HG03280 (cell line): Measurements from ENCODE around the gene THRSP.
A peak's percentile ranks its signal among the peaks of the same experiment; 100 is the strongest.
"Not testable (repeated sequence)": the region's sequence is repeated elsewhere in the genome, so short reads cannot be mapped to it uniquely, and the experiment has no call there.

ENCODE experiments used
- ATAC-seq: cut with Tn5 transposase; IDR thresholded peaks from one replicate; pipeline ENCODE4 v1.9.1; 2021; ENCODE audit warnings: mild to moderate bottlenecking, moderate library complexity; ENCODE audit not compliant: unreplicated experiment

Gene THRSP

DNA sequence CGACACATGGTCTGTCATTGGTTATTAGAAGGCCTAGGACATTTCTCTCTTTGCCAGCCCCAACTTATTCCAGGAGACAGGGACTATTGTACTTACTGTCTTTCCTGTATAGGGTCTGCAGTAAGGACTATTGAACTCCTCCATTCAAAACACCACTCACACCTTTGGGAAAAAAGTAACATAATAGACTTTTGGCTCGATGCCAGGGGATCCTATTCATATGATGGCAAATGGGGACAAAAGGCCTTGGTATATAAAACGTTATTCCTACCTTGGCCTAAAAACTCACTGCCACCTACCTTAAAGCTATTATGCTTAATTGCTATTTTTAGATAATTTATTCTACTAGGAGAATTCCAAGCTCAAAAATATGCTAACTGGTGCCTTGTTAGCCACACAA is 22.3 kb downstream of the THRSP start:
- ATAC-seq = no peak

GRCh38 chr11:78086521-78087074 is 22.9 kb downstream of the THRSP start:
- not testable (repeated sequence) for ATAC-seq

- ATAC-seq = no peak
Observed at GRCh38 chr11:78094250-78094649, 30.6 kb downstream of the THRSP start.

- ATAC-seq = no peak
Observed at GRCh38 chr11:78097666-78098385, 34.2 kb downstream of the THRSP start.

DNA sequence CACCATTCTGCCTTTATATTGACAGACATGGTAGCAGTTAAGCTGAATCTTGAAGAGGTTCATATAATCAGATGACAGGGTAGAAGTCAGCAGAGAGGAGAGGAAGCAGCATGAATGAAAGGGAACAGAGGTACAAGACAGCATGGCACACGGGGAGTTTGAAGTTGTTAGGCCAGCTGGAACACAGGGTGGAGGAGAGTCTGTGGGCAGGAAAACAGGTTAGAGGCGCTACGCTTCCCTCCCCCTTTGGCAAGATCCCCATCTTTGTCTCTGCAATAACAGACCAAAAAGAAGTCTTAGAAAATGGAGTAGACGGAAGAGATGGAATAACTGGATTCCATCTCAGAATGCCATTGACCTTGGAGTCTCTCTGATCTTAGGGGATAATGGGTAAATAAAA is 36.0 kb downstream of the THRSP start:
- ATAC-seq = no peak

DNA sequence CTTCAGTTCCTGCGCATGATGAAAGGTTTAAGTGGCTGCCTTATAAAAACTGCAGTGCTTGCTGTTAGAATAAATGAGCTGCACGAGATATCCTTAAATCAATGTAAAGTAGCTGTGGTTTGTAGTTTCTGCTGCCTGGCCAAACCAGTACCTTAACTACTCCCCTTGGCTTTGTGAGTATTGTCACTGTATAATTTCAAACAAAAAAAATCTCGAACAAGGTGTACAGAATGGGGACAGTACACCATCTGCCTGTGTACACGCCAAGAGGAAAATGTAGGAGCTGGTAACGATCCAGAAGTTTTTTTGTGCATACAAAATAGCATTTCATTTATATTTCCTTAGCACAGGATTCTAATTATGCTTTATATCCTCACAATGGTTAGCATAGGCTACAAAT is 36.6 kb downstream of the THRSP start:
- no peak for ATAC-seq

GRCh38 chr11:78100676-78101472 is 37.2 kb downstream of the THRSP start:
- no peak for ATAC-seq

DNA sequence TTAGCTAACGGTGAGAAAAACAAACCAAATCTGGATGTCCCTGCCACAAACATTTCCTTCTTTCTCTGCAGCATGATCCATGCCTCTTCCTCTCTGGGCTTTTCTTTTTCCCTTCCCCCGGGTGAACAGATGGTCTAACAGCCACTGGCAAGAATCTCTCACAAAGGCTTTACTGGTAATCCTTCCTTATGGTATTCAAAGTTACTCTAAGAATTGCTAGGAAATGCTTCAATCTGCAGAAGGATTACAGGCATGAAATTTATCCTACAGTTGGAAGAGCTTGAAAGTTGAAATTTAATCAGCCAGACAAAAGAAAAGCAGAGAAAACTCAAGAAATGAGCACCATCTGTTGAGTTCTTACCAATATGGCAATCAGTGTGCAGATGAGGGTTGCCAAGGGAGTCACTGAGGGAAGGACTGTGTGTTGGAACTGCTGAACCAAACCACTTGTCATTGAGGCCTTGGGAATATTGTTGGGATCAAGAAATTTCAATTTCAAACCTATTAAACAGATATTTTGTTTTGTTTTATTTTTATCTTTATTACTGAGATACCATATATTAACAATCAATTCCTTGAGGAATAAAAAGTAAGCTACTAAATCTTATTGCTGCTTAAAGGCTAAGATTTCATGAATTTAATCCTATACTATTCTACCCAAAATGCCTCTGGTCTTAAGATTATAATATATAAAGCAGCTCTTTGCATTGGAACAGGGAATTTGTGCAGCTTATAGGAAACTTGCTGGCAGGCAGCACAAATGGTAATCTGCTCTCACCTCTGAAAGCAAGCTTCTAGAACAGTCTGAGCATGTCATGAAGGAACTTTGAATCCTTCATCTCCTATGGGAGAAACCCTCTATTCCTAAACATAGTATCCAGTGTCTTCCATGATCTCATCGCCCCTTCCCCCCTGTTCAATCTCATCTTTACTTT is 45.7 kb downstream of the THRSP start:
- ATAC-seq = no peak

DNA sequence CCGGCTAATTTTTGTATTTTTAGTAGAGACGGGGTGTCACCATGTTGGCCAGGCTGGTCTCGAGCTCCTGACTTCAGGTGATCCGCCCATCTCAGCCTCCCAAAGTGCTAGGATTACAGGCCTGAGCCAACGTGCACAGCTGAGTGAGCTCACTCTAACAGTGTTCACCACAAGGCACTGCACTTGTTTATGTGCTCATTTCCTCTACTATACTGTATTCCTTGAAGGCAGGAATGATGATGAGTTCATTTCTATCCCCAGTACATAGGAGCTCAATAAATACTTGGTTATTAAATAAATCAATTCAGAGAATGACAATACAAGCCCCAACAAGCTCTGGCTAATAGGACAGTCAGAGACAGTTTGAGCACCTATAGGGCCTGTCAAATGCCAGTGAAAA is 46.7 kb downstream of the THRSP start:
- no peak for ATAC-seq

GRCh38 chr11:78110830-78111229 is 47.2 kb downstream of the THRSP start:
- no peak for ATAC-seq

GRCh38 chr11:78111298-78111697 is 47.6 kb downstream of the THRSP start:
- no peak for ATAC-seq

DNA sequence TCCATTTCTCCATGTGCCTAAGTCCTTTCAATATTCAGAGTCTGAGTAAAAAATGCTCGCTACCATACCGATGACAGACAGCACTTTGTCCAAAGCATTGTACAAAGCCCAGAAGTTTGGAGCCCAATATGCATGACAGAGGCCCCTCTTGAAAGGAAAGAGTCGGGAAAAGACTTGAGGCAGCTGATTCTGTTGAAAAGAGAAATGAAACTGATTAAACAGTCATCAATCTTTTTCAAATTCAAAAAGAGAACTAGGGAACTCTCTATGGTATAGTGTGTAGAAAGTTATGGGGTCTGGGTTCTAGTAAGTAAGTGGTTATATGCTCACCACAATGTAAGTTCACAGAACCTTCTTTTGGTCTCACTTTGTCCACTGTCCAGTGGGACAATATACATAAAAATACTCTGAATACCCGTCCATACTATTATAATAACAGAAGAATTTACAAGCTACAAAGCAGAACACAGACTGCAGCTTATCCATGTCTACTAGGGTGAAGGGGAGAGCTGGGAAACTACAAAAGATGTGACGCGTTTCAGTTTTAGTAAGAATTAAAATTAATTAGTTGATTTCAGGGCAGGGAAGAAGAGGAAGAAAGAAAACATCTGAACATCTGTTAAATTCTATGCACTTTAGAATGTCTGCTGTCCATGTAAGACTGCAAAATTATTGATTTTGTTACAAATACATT is 49.1 kb downstream of the THRSP start:
- peak; percentile 75 for ATAC-seq
